ENCODE data around the gene GPC5. TPM values are rescaled to one million over a fixed set of nuclear protein-coding genes. Genes with fewer than 3 reads are reported as not detected.

GPC5 gene
- total RNA-seq, 1 experiment from 2014 or later = 0.26 TPM

GRCh38 chr13:91644806-91645205 lies 246.4 kb downstream of the GPC5 start:
- BruUV-seq (replicated peaks) = no TSS peak
- no peak for DNase-seq (ENCODE audit: low read depth, low spot score)
- intact Hi-C loops (cut with micrococcal nuclease; ENCODE audit: unreplicated experiment) (no loop called here), in situ Hi-C loops (cut with HindIII; ENCODE audit: low pct_unique_long_range_greater_than_20kb, low sequenced_read_pairs) (no loop called here)
- CTCF ChIA-PET = no interaction called here
- Histone ChIP-seq H3K36me3 (ENCODE audit: control insufficient read depth, insufficient read depth, low read length) (no peaks in the 10 kb centered on the region), H3K9me3 (ENCODE audit: control insufficient read depth, insufficient read depth, low read depth, low read length) (no peaks in the 10 kb centered on the region), H3K27ac (ENCODE audit: low read length) (no peak overlapping the region), H3K27me3 (ENCODE audit: control insufficient read depth, insufficient read depth, low read length) (no peaks in the 10 kb centered on the region), H3K4me3 (ENCODE audit: low read depth in 2 of 2, low read length in 2 of 2) (no peak overlapping the region), H3K4me1 (ENCODE audit: control insufficient read depth, insufficient read depth, low read length) (no peaks in the 10 kb centered on the region)
- no peak for TF ChIP-seq REST (IDR thresholded peaks at IDR 0.05; ENCODE audit: insufficient read depth in 1 of 2, low read depth in 2 of 2, low read length in 1 of 2)
- no peak for TF ChIP-seq TCF7L2 (IDR thresholded peaks at IDR 0.05; ENCODE audit: low read depth, low read length)
- POLR2A ChIA-PET = no interaction called here
- ATAC-seq = no peak

- H3K9me3 ChIP-seq (ENCODE audit: control insufficient read depth, insufficient read depth, low read depth, low read length) = no peaks in the 10 kb centered on the region
- no TSS peak for BruUV-seq (replicated peaks)
- no peaks in the 10 kb centered on the region for H3K27me3 ChIP-seq (ENCODE audit: control insufficient read depth, insufficient read depth, low read length)
- ATAC-seq (no peak), DNase-seq (ENCODE audit: low read depth, low spot score) (peak; percentile 2)
- in situ Hi-C loops (cut with HindIII; ENCODE audit: low pct_unique_long_range_greater_than_20kb, low sequenced_read_pairs) = no loop called here
- H3K4me1 ChIP-seq (ENCODE audit: control insufficient read depth, insufficient read depth, low read length) = no peaks in the 10 kb centered on the region
- intact Hi-C loops (cut with micrococcal nuclease; ENCODE audit: unreplicated experiment) = no loop called here
- TF ChIP-seq CTCF (IDR thresholded peaks at IDR 0.05) (peak; percentile 42), REST (IDR thresholded peaks at IDR 0.05; ENCODE audit: insufficient read depth in 1 of 2, low read depth in 2 of 2, low read length in 1 of 2) (no peak)
- H3K27ac ChIP-seq (ENCODE audit: low read length) = no peak overlapping the region
- POLR2A ChIA-PET = no interaction called here
- no peaks in the 10 kb centered on the region for H3K36me3 ChIP-seq (ENCODE audit: control insufficient read depth, insufficient read depth, low read length)
- CTCF ChIA-PET = no interaction called here
- no peak overlapping the region for H3K4me3 ChIP-seq (ENCODE audit: low read depth in 2 of 2, low read length in 2 of 2)
Observed at GRCh38 chr13:91647361-91647990, 249.1 kb downstream of the GPC5 start.
